Adrenal gland (tissue), 12 donors: ENCODE measurements around the gene MT1B. TPM values are rescaled to one million over a fixed set of nuclear protein-coding genes. Genes with fewer than 3 reads are reported as not detected.

Experiments
- DNase-seq, 7 donors: peaks; one replicate each; pipeline ENCODE4 v3.0.0-alpha.2; 2019 to 2020
- H3K27ac ChIP-seq, 5 donors: fragments of 200-600 bp; sonication (generic) in 4 of 5; 1 replicate in 3 of 5; 2 replicates in 2 of 5; pipeline versions ENCODE4 v1.5.1 to v1.8.0; 2016 to 2020; ENCODE audit warnings: mild to moderate bottlenecking in 1 of 5
- H3K27me3 ChIP-seq: fragments of 200-600 bp; 2 replicates; pipeline ENCODE4 v1.8.0; 2021
- H3K36me3 ChIP-seq, 2 donors: fragments of 200-600 bp; replicated peaks in 1 of 2; 1 replicate in 1 of 2; 2 replicates in 1 of 2; pipeline versions ENCODE4 v1.5.1 to v1.8.0; 2018 to 2022
- H3K4me1 ChIP-seq, 2 donors: fragments of 200-600 bp; replicated peaks in 1 of 2; 1 replicate in 1 of 2; 2 replicates in 1 of 2; pipeline versions ENCODE4 v1.5.1 to v1.8.0; 2018 to 2021
- H3K4me3 ChIP-seq, 4 donors: fragments of 200-600 bp; sonication (generic) in 3 of 4; one replicate each; pipeline ENCODE4 v1.5.1; 2016 to 2018
- H3K9me3 ChIP-seq, 3 donors: fragments of 200-600 bp; sonication (generic) in 1 of 3; replicated peaks in 1 of 3; 1 replicate in 2 of 3; 2 replicates in 1 of 3; pipeline versions ENCODE4 v1.5.1 to v1.8.0; 2016 to 2021
- POLR2A ChIP-seq, 2 donors: fragments of 450-650 bp; IDR thresholded peaks; one replicate each; pipeline ENCODE4 v1.6.1; 2017; ENCODE audit warnings: antibody characterized with exemption in 2 of 2, mild to moderate bottlenecking in 2 of 2, moderate library complexity in 1 of 2
- WGBS, 4 donors: extraction: QIAGEN DNeasy Blood & Tissue Kit in 2 of 4; methylation state at CpG; one replicate each; pipeline versions ENCODE4 v1.1.5 to v1.1.7; 2013 to 2017; 5-methylcytosine and 5-hydroxymethylcytosine counted together
- intact Hi-C, 2 donors: fragments of 100-400 bp; cut with DNase I; formaldehyde crosslinking; loops; one replicate each; pipeline versions ENCODE4 v1.14.1 to v1.15.0; 2022 to 2023
- polyA plus RNA-seq, 3 donors: library from polyadenylated mRNA; stranded (reverse); fragments of 200-250 nt in 2 of 3; fragments of 350-450 nt in 1 of 3; fragmentation: Illumina TruSeq in 1 of 3; extraction: RNeasy Lipid Tissue Mini Kit (QIAGEN cat#74804) in 1 of 3; gene quantifications; one replicate each; pipeline ENCODE4 v1.2.3, GENCODE V29; 2013 to 2014
- total RNA-seq, 9 donors: library from RNA; depleted of rRNA in 4 of 9; stranded (reverse); fragments of >200 nt in 4 of 9; fragments of 120-200 nt in 1 of 9; fragmentation: NEBNext Ultra II Directional in 1 of 9; extraction: Animal tissue kit (Norgen Biotek cat#: 25700) in 1 of 9; gene quantifications; one replicate each; pipeline versions ENCODE4 v1.1.0 to v1.2.4, GENCODE V29; 2013 to 2023
- TF ChIP-seq, protein P1 (sequence below), 6 experiments: fragments of 450-650 bp in 4 of 6; fragments of 200-600 bp in 2 of 6; sonication (generic) in 1 of 6; IDR thresholded peaks; 1 replicate in 5 of 6; 2 replicates in 1 of 6; pipeline versions ENCODE4 v1.5.1 to v1.8.0; 2016 to 2021; ENCODE audit warnings: antibody characterized with exemption in 6 of 6, mild to moderate bottlenecking in 2 of 6, moderate library complexity in 1 of 6
- donor health status: healthy with polysubstance abuse.
- donor health status: Bipolar disorder and iron deficiency.
- donor health status: DM: yes; HTN: yes; CAD: no.
- donor health status: DM: no; HTN: no; CAD: no.
- donor health status: DM: no; HTN: no; CAD: no.
- donor health status: DM: yes; HTN: yes; CAD: no.

Gene MT1B
- total and polyA plus RNA-seq, 12 donors: not detected

DNA sequence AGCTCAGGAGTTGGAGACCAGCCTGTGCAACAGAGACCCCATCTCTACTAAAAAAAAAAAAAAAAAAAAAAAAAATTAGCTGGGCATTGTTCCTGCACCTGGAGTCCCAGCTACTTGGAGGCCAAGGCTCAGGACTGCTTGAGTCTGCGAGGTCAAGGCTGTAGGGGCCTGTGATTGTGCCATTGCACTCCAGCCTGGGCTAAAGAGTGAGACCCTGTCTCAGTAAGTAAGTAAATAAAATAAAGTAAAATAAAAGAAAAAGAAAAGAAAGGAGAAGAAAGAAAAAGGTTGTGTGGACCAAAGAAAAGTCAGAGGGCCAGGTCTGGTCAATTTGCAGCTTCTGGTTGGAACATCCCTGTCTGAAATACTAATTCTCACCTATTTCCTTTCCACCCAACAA lies 48.9 kb downstream of the MT1B start:
- Histone ChIP-seq H3K9me3 (no peaks in the 10 kb centered on the region), H3K4me1 (peaks cover 0 to 7% of the 10 kb centered on the region in 2 donors), H3K36me3 (no peaks in the 10 kb centered on the region), H3K27ac (no peak overlapping the region), H3K4me3 (no peak overlapping the region), H3K27me3 (no peaks in the 10 kb centered on the region)
- TF ChIP-seq, protein P1, sequence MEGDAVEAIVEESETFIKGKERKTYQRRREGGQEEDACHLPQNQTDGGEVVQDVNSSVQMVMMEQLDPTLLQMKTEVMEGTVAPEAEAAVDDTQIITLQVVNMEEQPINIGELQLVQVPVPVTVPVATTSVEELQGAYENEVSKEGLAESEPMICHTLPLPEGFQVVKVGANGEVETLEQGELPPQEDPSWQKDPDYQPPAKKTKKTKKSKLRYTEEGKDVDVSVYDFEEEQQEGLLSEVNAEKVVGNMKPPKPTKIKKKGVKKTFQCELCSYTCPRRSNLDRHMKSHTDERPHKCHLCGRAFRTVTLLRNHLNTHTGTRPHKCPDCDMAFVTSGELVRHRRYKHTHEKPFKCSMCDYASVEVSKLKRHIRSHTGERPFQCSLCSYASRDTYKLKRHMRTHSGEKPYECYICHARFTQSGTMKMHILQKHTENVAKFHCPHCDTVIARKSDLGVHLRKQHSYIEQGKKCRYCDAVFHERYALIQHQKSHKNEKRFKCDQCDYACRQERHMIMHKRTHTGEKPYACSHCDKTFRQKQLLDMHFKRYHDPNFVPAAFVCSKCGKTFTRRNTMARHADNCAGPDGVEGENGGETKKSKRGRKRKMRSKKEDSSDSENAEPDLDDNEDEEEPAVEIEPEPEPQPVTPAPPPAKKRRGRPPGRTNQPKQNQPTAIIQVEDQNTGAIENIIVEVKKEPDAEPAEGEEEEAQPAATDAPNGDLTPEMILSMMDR (IDR thresholded peaks at IDR 0.05): no peak
- WGBS, 4 donors: 86 to 96% (median 90%) methylated on average over 1 of the region's 1 CpG
- intact Hi-C loops: loop anchor here (5.0 to 10.0 kb wide), 2 partner anchors 96 to 98 kb away; partner anchors contain the start of gene MT2A (in 1 of the 2)
- DNase-seq: no peak

DNA sequence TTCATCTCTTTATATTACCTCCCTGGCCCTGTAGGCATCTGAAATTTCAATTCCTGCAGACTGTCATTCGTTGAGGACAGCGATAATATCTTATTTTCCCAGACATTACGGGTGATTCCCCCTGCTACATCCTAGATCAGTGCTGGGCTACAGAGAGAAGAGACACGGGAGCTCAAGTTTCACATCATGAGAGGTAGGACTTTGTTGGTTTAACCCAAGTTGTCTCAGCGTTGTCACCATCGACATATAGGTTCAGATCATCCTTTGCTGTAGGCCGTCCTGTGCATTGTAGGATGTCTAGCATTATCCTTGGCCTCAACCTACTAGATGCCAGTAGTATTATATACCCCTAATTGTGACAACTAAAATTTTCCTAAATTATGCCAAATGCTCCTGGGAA lies 49.8 kb downstream of the MT1B start:
- no peaks in the 10 kb centered on the region for H3K36me3 ChIP-seq
- H3K27me3 ChIP-seq: no peaks in the 10 kb centered on the region

More for the DNA sequence above, 49.8 kb downstream of the MT1B start:
- intact Hi-C loops: loop anchor here (5.0 to 10.0 kb wide), 2 partner anchors 97 to 99 kb away; partner anchors contain the start of gene MT2A (in 1 of the 2)
- WGBS, 4 donors: 83 to 88% (median 85%) methylated on average over 7 of the region's 7 CpGs
- no peak overlapping the region for H3K27ac ChIP-seq
- H3K9me3 ChIP-seq: no peaks in the 10 kb centered on the region
- no peak overlapping the region for H3K4me3 ChIP-seq
- H3K4me1 ChIP-seq: peaks cover 0 to 7% of the 10 kb centered on the region in 2 donors
- no peak for TF ChIP-seq POLR2A (IDR thresholded peaks at IDR 0.05)
- TF ChIP-seq, protein P1 (IDR thresholded peaks at IDR 0.05): no peak
- no peak for DNase-seq

Other genes starting within 250 kb of the MT1B start
- 100 to 1,000 TPM; 165 to 346 (median 226) TPM for gene AMFR, start 226.3 kb upstream of the MT1B start, total RNA-seq
- gene AMFR, start 226.3 kb upstream of the MT1B start, polyA plus RNA-seq: 100 to 1,000 TPM in 1 of 3 donors, 10 to 100 TPM in 2; 40.3 to 117 (median 72.2) TPM
- gene NUDT21, start 200.6 kb upstream of the MT1B start, total RNA-seq: 100 to 1,000 TPM in 5 of 9 donors, 10 to 100 TPM in 4; 20.1 to 113 (median 107) TPM
- gene NUDT21, start 200.6 kb upstream of the MT1B start, polyA plus RNA-seq: 10 to 100 TPM; 20.9 to 81.3 (median 32.4) TPM
- 100 to 1,000 TPM in 3 of 9 donors, 10 to 100 TPM in 6; 28.1 to 183 (median 54.9) TPM for gene OGFOD1, start 200.3 kb upstream of the MT1B start, total RNA-seq
- 100 to 1,000 TPM in 1 of 3 donors, 10 to 100 TPM in 1, 1 to 10 TPM in 1; 9.2 to 132 (median 11.5) TPM for gene OGFOD1, start 200.3 kb upstream of the MT1B start, polyA plus RNA-seq
- 100 to 1,000 TPM; 115 to 329 (median 167) TPM for gene BBS2, start 131.9 kb upstream of the MT1B start, total RNA-seq
- 100 to 1,000 TPM; 156 to 357 (median 324) TPM for gene BBS2, start 131.9 kb upstream of the MT1B start, polyA plus RNA-seq
- gene MT4, start 86.8 kb upstream of the MT1B start, total RNA-seq: not detected
- not detected for gene MT4, start 86.8 kb upstream of the MT1B start, polyA plus RNA-seq
- 100 to 1,000 TPM in 2 of 9 donors, 10 to 100 TPM in 6, 1 to 10 TPM in 1; 5.5 to 138 (median 40.6) TPM for gene MT3, start 62.4 kb upstream of the MT1B start, total RNA-seq
- 100 to 1,000 TPM in 2 of 3 donors, 10 to 100 TPM in 1; 54.2 to 354 (median 169) TPM for gene MT3, start 62.4 kb upstream of the MT1B start, polyA plus RNA-seq
- 1,000 to 10,000 TPM in 3 of 9 donors, 100 to 1,000 TPM in 5, 10 to 100 TPM in 1; 43.8 to 6,828 (median 396) TPM for gene MT2A, start 43.3 kb upstream of the MT1B start, total RNA-seq
- gene MT2A, start 43.3 kb upstream of the MT1B start, polyA plus RNA-seq: 1,000 to 10,000 TPM in 1 of 3 donors, 100 to 1,000 TPM in 2; 442 to 2,904 (median 888) TPM
- gene MT1E, start 26.1 kb upstream of the MT1B start, total RNA-seq: 1,000 to 10,000 TPM in 1 of 9 donors, 100 to 1,000 TPM in 8; 105 to 1,395 (median 311) TPM
- gene MT1E, start 26.1 kb upstream of the MT1B start, polyA plus RNA-seq: 1,000 to 10,000 TPM in 1 of 3 donors, 100 to 1,000 TPM in 2; 452 to 1,382 (median 541) TPM
- gene MT1M, start 19.2 kb upstream of the MT1B start, total RNA-seq: 10 to 100 TPM in 4 of 9 donors, 1 to 10 TPM in 4, under 1 TPM in 1; 0.44 to 14.4 (median 10.0) TPM
- 10 to 100 TPM in 1 of 3 donors, 1 to 10 TPM in 2; 6.0 to 50.3 (median 8.0) TPM for gene MT1M, start 19.2 kb upstream of the MT1B start, polyA plus RNA-seq
- 100 to 1,000 TPM in 1 of 9 donors, 10 to 100 TPM in 4, 1 to 10 TPM in 3, not detected in 1; 6.9 to 107 (median 15.9) TPM for gene MT1A, start 13.2 kb upstream of the MT1B start, total RNA-seq
- gene MT1A, start 13.2 kb upstream of the MT1B start, polyA plus RNA-seq: 100 to 1,000 TPM in 2 of 3 donors, 10 to 100 TPM in 1; 16.5 to 273 (median 100) TPM
- 100 to 1,000 TPM in 1 of 9 donors, 10 to 100 TPM in 8; 10.8 to 204 (median 37.4) TPM for gene MT1F, start 6.1 kb downstream of the MT1B start, total RNA-seq
- 100 to 1,000 TPM in 1 of 3 donors, 10 to 100 TPM in 2; 46.1 to 107 (median 73.6) TPM for gene MT1F, start 6.1 kb downstream of the MT1B start, polyA plus RNA-seq
- 100 to 1,000 TPM in 1 of 9 donors, 10 to 100 TPM in 4, 1 to 10 TPM in 3, not detected in 1; 3.7 to 146 (median 11.5) TPM for gene MT1G, start 16.2 kb downstream of the MT1B start, total RNA-seq
- gene MT1G, start 16.2 kb downstream of the MT1B start, polyA plus RNA-seq: 10 to 100 TPM; 26.1 to 87.2 (median 26.4) TPM
- gene MT1H, start 17.9 kb downstream of the MT1B start, total RNA-seq: under 1 TPM in 1 of 9 donors, not detected in 8; 0.54 TPM
- gene MT1H, start 17.9 kb downstream of the MT1B start, polyA plus RNA-seq: under 1 TPM in 1 of 3 donors, not detected in 2; 0.98 TPM
- gene MT1X, start 30.6 kb downstream of the MT1B start, total RNA-seq: 100 to 1,000 TPM in 4 of 9 donors, 10 to 100 TPM in 5; 29.4 to 373 (median 90.4) TPM
- 100 to 1,000 TPM in 2 of 3 donors, 10 to 100 TPM in 1; 65.3 to 438 (median 108) TPM for gene MT1X, start 30.6 kb downstream of the MT1B start, polyA plus RNA-seq
- gene NUP93, start 78.2 kb downstream of the MT1B start, total RNA-seq: 10 to 100 TPM; 29.3 to 71.1 (median 39.7) TPM
- 10 to 100 TPM; 35.8 to 65.1 (median 52.7) TPM for gene NUP93, start 78.2 kb downstream of the MT1B start, polyA plus RNA-seq
- gene SLC12A3, start 213.3 kb downstream of the MT1B start, total RNA-seq: under 1 TPM in 1 of 9 donors, not detected in 8; 0.06 TPM
- gene SLC12A3, start 213.3 kb downstream of the MT1B start, polyA plus RNA-seq: under 1 TPM in 1 of 3 donors, not detected in 2; 0.03 TPM